Measurements from ENCODE around the gene CTPS1. TPM values are rescaled to one million over a fixed set of nuclear protein-coding genes. Genes with fewer than 3 reads are reported as not detected.

CTPS1 gene
- total RNA-seq, 1 experiment from 2014 or later = 166 TPM

- ATAC-seq (no peak), DNase-seq (ENCODE audit: low read depth, low spot score) (no peak)
- Histone ChIP-seq H3K4me3 (ENCODE audit: low read depth in 2 of 2, low read length in 2 of 2) (peak overlapping the region; percentile 80 to 93; a peak in 3 of 4 replicates), H3K27ac (ENCODE audit: low read length) (peak overlapping the region; percentile 67), H3K27me3 (ENCODE audit: control insufficient read depth, insufficient read depth, low read length) (no peaks in the 10 kb centered on the region), H3K36me3 (ENCODE audit: control insufficient read depth, insufficient read depth, low read length) (peaks cover 49% of the 10 kb centered on the region), H3K4me1 (ENCODE audit: control insufficient read depth, insufficient read depth, low read length) (peaks cover 48% of the 10 kb centered on the region), H3K9me3 (ENCODE audit: control insufficient read depth, insufficient read depth, low read depth, low read length) (no peaks in the 10 kb centered on the region)
- TF ChIP-seq TCF7L2 (IDR thresholded peaks at IDR 0.05; ENCODE audit: low read depth, low read length) = no peak
- TF ChIP-seq, protein P1, sequence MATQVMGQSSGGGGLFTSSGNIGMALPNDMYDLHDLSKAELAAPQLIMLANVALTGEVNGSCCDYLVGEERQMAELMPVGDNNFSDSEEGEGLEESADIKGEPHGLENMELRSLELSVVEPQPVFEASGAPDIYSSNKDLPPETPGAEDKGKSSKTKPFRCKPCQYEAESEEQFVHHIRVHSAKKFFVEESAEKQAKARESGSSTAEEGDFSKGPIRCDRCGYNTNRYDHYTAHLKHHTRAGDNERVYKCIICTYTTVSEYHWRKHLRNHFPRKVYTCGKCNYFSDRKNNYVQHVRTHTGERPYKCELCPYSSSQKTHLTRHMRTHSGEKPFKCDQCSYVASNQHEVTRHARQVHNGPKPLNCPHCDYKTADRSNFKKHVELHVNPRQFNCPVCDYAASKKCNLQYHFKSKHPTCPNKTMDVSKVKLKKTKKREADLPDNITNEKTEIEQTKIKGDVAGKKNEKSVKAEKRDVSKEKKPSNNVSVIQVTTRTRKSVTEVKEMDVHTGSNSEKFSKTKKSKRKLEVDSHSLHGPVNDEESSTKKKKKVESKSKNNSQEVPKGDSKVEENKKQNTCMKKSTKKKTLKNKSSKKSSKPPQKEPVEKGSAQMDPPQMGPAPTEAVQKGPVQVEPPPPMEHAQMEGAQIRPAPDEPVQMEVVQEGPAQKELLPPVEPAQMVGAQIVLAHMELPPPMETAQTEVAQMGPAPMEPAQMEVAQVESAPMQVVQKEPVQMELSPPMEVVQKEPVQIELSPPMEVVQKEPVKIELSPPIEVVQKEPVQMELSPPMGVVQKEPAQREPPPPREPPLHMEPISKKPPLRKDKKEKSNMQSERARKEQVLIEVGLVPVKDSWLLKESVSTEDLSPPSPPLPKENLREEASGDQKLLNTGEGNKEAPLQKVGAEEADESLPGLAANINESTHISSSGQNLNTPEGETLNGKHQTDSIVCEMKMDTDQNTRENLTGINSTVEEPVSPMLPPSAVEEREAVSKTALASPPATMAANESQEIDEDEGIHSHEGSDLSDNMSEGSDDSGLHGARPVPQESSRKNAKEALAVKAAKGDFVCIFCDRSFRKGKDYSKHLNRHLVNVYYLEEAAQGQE (IDR thresholded peaks at IDR 0.05; ENCODE audit: insufficient read depth in 1 of 2, low read depth in 2 of 2, low read length in 1 of 2) = no peak
- no peak for TF ChIP-seq SIN3A (IDR thresholded peaks at IDR 0.05; ENCODE audit: borderline replicate concordance, insufficient read depth, low read depth, low read length)
- no peak for TF ChIP-seq POLR2AphosphoS5 (IDR thresholded peaks at IDR 0.05; ENCODE audit: low read depth, low read length)
- TF ChIP-seq, protein P2, sequence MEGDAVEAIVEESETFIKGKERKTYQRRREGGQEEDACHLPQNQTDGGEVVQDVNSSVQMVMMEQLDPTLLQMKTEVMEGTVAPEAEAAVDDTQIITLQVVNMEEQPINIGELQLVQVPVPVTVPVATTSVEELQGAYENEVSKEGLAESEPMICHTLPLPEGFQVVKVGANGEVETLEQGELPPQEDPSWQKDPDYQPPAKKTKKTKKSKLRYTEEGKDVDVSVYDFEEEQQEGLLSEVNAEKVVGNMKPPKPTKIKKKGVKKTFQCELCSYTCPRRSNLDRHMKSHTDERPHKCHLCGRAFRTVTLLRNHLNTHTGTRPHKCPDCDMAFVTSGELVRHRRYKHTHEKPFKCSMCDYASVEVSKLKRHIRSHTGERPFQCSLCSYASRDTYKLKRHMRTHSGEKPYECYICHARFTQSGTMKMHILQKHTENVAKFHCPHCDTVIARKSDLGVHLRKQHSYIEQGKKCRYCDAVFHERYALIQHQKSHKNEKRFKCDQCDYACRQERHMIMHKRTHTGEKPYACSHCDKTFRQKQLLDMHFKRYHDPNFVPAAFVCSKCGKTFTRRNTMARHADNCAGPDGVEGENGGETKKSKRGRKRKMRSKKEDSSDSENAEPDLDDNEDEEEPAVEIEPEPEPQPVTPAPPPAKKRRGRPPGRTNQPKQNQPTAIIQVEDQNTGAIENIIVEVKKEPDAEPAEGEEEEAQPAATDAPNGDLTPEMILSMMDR (IDR thresholded peaks at IDR 0.05) = no peak
- in situ Hi-C loops (cut with HindIII; ENCODE audit: low pct_unique_long_range_greater_than_20kb, low sequenced_read_pairs) = no loop called here
- intact Hi-C loops (cut with micrococcal nuclease; ENCODE audit: unreplicated experiment) = no loop called here
- ChIA-PET POLR2A (no interaction called here), CTCF (interaction anchor here (0.6 kb wide), 1 partner anchor 34 kb away, joined by 7 read pairs; no protein-coding TSS in a partner anchor)
- BruUV-seq (replicated peaks) = no TSS peak
These were observed 3.2 kb downstream of the CTPS1 start for GRCh38 chr1:40982721-40983120.

DNA sequence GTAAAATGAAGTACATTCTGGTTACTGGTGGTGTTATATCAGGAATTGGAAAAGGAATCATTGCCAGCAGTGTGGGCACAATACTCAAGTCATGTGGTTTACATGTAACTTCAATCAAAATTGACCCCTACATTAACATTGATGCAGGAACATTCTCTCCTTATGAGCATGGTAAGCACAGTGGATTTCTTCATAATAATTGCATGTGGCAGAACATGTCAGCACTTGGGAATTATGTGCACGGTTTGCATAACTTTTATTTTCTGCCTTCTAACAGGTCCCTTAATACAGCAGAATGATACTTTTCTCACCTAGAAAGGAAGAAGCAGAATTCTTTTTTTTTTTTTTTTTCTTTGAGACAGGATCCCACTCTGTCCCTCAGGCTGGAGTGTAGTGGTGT lies 3.8 kb downstream of the CTPS1 start:
- Histone ChIP-seq H3K27me3 (ENCODE audit: control insufficient read depth, insufficient read depth, low read length) (no peaks in the 10 kb centered on the region), H3K36me3 (ENCODE audit: control insufficient read depth, insufficient read depth, low read length) (peaks cover 53% of the 10 kb centered on the region), H3K4me3 (ENCODE audit: low read depth in 2 of 2, low read length in 2 of 2) (peak overlapping the region in 1 of 2 experiments; percentile 80; a peak in 3 of 4 replicates), H3K9me3 (ENCODE audit: control insufficient read depth, insufficient read depth, low read depth, low read length) (no peaks in the 10 kb centered on the region), H3K4me1 (ENCODE audit: control insufficient read depth, insufficient read depth, low read length) (peaks cover 42% of the 10 kb centered on the region), H3K27ac (ENCODE audit: low read length) (peak overlapping the region; percentile 67)
- ATAC-seq = no peak
- no peak for TF ChIP-seq SIN3A (IDR thresholded peaks at IDR 0.05; ENCODE audit: borderline replicate concordance, insufficient read depth, low read depth, low read length)
- TF ChIP-seq, protein P1 (IDR thresholded peaks at IDR 0.05; ENCODE audit: insufficient read depth in 1 of 2, low read depth in 2 of 2, low read length in 1 of 2) = no peak
- TF ChIP-seq TCF7L2 (IDR thresholded peaks at IDR 0.05; ENCODE audit: low read depth, low read length) = no peak
- TF ChIP-seq, protein P2 (IDR thresholded peaks at IDR 0.05) = no peak
- TF ChIP-seq POLR2AphosphoS5 (IDR thresholded peaks at IDR 0.05; ENCODE audit: low read depth, low read length) = no peak
- in situ Hi-C loops (cut with HindIII; ENCODE audit: low pct_unique_long_range_greater_than_20kb, low sequenced_read_pairs) (no loop called here), intact Hi-C loops (cut with micrococcal nuclease; ENCODE audit: unreplicated experiment) (no loop called here)
- DNase-seq (ENCODE audit: low read depth, low spot score) = no peak
- CTCF ChIA-PET = no interaction called here
- BruUV-seq (replicated peaks) = no TSS peak
- POLR2A ChIA-PET = no interaction called here

Measured in Panc1 (cell line).